ENCODE data around the gene BHLHE40. TPM values are rescaled to one million over a fixed set of nuclear protein-coding genes. Genes with fewer than 3 reads are reported as not detected.

Gene BHLHE40
- total and polyA plus RNA-seq, 2 of the 13 experiments (the other 11 are each of a cell fraction or from before 2014, with no cell fraction given): 1.8 to 51.0 TPM

- TF ChIP-seq ARID5B (CRISPR knock-in tag; IDR thresholded peaks at IDR 0.05) (peak; percentile 72), KLF13 (CRISPR knock-in tag; IDR thresholded peaks at IDR 0.05) (no peak), MZF1 (CRISPR knock-in tag; IDR thresholded peaks at IDR 0.05; ENCODE audit: borderline replicate concordance) (no peak), GATAD1 (CRISPR knock-in tag; IDR thresholded peaks at IDR 0.05) (peak; percentile 50), CENPX (CRISPR knock-in tag; IDR thresholded peaks at IDR 0.05) (no peak), ZNF580 (CRISPR knock-in tag; IDR thresholded peaks at IDR 0.05; ENCODE audit: borderline replicate concordance, low read depth) (peak; percentile 73; the same call in 1 of the 2 replicates), MIER3 (CRISPR knock-in tag; IDR thresholded peaks at IDR 0.05; ENCODE audit: borderline replicate concordance) (0 out of 2 replicates have a peak, but pooled peaks have one; percentile 52), TEAD3 (CRISPR knock-in tag; optimal IDR thresholded peaks at IDR 0.05; ENCODE audit: borderline replicate concordance) (peak; percentile 79), ISX (CRISPR knock-in tag; conservative IDR thresholded peaks at IDR 0.05) (no peak), HNRNPLL (IDR thresholded peaks at IDR 0.05; ENCODE audit: low read depth, low read length, poor library complexity, severe bottlenecking) (no peak), FOXA3 (CRISPR knock-in tag; IDR thresholded peaks at IDR 0.05) (peak; percentile 44), ZMYM3 (CRISPR knock-in tag; IDR thresholded peaks at IDR 0.05) (peak; percentile 62; the same call in 1 of the 2 replicates), KAT8 (CRISPR knock-in tag; IDR thresholded peaks at IDR 0.05) (peak; percentile 83), ERF (CRISPR knock-in tag; IDR thresholded peaks at IDR 0.05) (peak; percentile 66; the same call in 1 of the 2 replicates), FOXO1 (CRISPR knock-in tag; IDR thresholded peaks at IDR 0.05) (peak; percentile 58), NR2F1 (CRISPR knock-in tag; IDR thresholded peaks at IDR 0.05) (0 out of 4 replicates have a peak, but pooled peaks of 1 of the 2 experiments have one; percentile 20), ZNF430 (CRISPR knock-in tag; IDR thresholded peaks at IDR 0.05) (peak; percentile 46; the same call in 1 of the 2 replicates), ZNF44 (CRISPR knock-in tag; IDR thresholded peaks at IDR 0.05) (no peak), KLF16 (CRISPR knock-in tag; IDR thresholded peaks at IDR 0.05) (0 out of 4 replicates have a peak, but pooled peaks of 1 of the 2 experiments have one; percentile 50), GATAD2A (CRISPR knock-in tag; IDR thresholded peaks at IDR 0.05) (peak; percentile 80), ZNF18 (CRISPR knock-in tag; IDR thresholded peaks at IDR 0.05; ENCODE audit: insufficient replicate concordance) (no peak), ELF1 (CRISPR knock-in tag; IDR thresholded peaks at IDR 0.05) (0 out of 2 replicates have a peak, but pooled peaks have one; percentile 13), ZNF780A (CRISPR knock-in tag; IDR thresholded peaks at IDR 0.05) (no peak), ZNF160 (CRISPR knock-in tag; IDR thresholded peaks at IDR 0.05) (no peak), ZBTB33 (CRISPR knock-in tag; IDR thresholded peaks at IDR 0.05) (peak; percentile 92)
These were observed 3.1 kb upstream of the BHLHE40 start (continued) for GRCh38 chr3:4976109-4976508.
